Ectodermal cell (in vitro differentiated cells): Measurements from ENCODE around the gene SS18.

Source experiments
- H3K27ac ChIP-seq: 2 replicates; pipeline ENCODE4 v1.7.0; 2013; ENCODE audit warnings: mild to moderate bottlenecking, low read depth, low read length; ENCODE audit not compliant: insufficient read depth, poor library complexity, severe bottlenecking
- H3K27me3 ChIP-seq: 2 replicates; pipeline ENCODE4 v1.7.0; 2013; ENCODE audit warnings: mild to moderate bottlenecking, low read length; ENCODE audit not compliant: insufficient read depth, control insufficient read depth, poor library complexity, severe bottlenecking
- H3K36me3 ChIP-seq: one replicate; pipeline ENCODE4 v1.7.0; 2013; ENCODE audit warnings: low read length; ENCODE audit not compliant: control insufficient read depth, insufficient read depth
- H3K4me1 ChIP-seq: one replicate; pipeline ENCODE4 v1.7.0; 2013; ENCODE audit warnings: low read length; ENCODE audit not compliant: control insufficient read depth, insufficient read depth
- H3K4me3 ChIP-seq: 2 replicates; pipeline ENCODE4 v1.7.0; 2013; ENCODE audit warnings: low read depth, low read length, control low read depth; ENCODE audit not compliant: insufficient read depth
- H3K9me3 ChIP-seq: 2 replicates; pipeline ENCODE4 v1.7.0; 2013; ENCODE audit warnings: mild to moderate bottlenecking, low read length, moderate library complexity; ENCODE audit not compliant: control insufficient read depth
- WGBS, 2 experiments: methylation state at CpG; one replicate each; pipeline ENCODE4 v1.1.7; 2013; ENCODE audit warnings: missing lambda C conversion rate in 2 of 2; 5-methylcytosine and 5-hydroxymethylcytosine counted together

Gene SS18

DNA sequence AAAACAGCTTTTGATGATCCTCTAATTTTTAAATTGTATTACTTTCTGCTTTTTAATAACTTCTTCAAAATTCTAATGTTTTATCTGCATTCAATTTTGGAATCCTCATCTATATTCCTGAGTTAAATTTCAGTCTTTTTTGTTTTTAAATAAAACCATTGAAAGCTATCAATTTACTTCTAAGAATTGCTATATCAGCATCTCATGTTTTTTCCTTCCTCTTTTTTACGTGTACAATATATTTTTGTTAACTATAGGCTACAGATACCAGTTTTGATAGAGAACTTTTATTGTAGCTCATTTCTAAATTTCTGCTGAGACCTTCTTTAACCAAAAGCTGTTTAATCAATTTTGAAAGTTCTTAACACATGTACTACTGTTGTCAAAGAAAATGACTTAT is 84.5 kb downstream of the SS18 start:
- no peak overlapping the region for H3K27ac ChIP-seq
- no peaks in the 10 kb centered on the region for H3K36me3 ChIP-seq
- no peaks in the 10 kb centered on the region for H3K9me3 ChIP-seq
- H3K27me3 ChIP-seq, result no peaks in the 10 kb centered on the region
- no CpG with 5 or more reads among the region's 1 CpG for WGBS, 2 experiments
- H3K4me3 ChIP-seq, result no peak overlapping the region
- H3K4me1 ChIP-seq, result no peaks in the 10 kb centered on the region

DNA sequence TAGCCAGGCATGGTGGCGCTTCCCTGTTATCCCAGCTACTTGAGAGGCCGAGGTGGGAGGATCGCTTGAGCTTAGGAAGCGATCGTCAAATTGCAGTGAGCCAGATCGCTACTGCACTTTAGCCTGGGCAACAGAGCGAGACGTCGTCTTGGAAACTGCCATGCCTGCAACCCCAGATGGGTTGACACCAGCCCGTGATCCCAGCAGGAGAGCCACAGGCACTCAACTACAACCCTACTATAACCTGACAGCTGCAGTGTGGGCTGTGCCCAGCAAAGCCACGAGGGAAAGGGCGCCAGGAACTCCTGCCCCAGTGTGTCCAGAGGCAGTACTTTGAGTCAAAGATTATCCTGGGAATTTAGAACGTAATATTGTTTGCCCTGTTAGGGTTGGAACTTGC is 85.6 kb downstream of the SS18 start:
- no peak overlapping the region for H3K27ac ChIP-seq
- no peaks in the 10 kb centered on the region for H3K27me3 ChIP-seq

DNA sequence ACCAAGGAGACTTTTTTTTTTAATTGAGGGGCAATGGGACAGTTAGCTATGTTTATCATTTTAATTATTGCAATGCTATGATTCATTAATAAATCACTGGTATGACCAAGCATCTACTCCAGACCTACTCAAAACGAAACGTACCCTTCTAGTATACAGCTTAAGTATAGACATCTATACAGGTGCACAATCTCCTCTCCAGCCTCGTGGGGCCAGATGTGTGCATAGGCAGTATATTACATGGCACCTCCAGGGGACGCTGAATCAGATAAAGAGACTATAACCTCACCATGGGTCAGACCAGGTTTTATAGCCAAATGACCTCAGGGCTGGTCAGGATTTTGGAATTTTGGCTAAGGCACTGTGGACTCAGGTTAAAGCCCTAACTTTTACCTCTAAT is 86.6 kb downstream of the SS18 start:
- H3K27me3 ChIP-seq, result no peaks in the 10 kb centered on the region
- H3K9me3 ChIP-seq, result no peaks in the 10 kb centered on the region
- no peaks in the 10 kb centered on the region for H3K4me1 ChIP-seq
- H3K27ac ChIP-seq, result no peak overlapping the region
- no peak overlapping the region for H3K4me3 ChIP-seq
- H3K36me3 ChIP-seq, result no peaks in the 10 kb centered on the region
- WGBS, 2 experiments, result 95 to 98% methylated on average over 4 of the region's 4 CpGs

More for the DNA sequence above, 85.6 kb downstream of the SS18 start:
- H3K36me3 ChIP-seq, result no peaks in the 10 kb centered on the region
- H3K4me1 ChIP-seq, result no peaks in the 10 kb centered on the region
- H3K9me3 ChIP-seq, result no peaks in the 10 kb centered on the region
- no peak overlapping the region for H3K4me3 ChIP-seq
- 87 to 91% methylated on average over 13 of the region's 13 CpGs for WGBS, 2 experiments

DNA sequence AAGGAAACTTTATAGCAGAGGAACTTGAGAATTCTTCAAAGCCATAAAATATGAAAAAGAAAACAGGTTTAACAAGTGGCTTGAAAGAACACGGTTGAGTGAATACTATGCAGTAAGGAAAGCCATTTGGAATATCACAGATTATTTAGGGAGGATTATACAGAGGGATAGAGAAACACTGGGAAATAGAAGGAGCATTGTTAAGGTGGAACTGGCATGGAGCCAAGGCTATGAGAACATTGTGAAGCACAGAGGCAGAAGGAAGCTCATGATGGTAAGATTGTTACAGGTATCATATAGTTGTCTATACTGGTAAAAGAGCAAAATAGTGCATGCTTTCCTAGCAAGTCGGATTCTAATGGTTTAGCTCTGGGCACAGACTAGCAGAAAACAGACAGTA is 87.1 kb downstream of the SS18 start:
- Histone ChIP-seq H3K27me3 (no peaks in the 10 kb centered on the region), H3K27ac (no peak overlapping the region), H3K36me3 (no peaks in the 10 kb centered on the region), H3K4me3 (no peak overlapping the region), H3K9me3 (no peaks in the 10 kb centered on the region), H3K4me1 (no peaks in the 10 kb centered on the region)
- WGBS, 2 experiments, result 84 to 94% methylated on average over 2 of the region's 2 CpGs

DNA sequence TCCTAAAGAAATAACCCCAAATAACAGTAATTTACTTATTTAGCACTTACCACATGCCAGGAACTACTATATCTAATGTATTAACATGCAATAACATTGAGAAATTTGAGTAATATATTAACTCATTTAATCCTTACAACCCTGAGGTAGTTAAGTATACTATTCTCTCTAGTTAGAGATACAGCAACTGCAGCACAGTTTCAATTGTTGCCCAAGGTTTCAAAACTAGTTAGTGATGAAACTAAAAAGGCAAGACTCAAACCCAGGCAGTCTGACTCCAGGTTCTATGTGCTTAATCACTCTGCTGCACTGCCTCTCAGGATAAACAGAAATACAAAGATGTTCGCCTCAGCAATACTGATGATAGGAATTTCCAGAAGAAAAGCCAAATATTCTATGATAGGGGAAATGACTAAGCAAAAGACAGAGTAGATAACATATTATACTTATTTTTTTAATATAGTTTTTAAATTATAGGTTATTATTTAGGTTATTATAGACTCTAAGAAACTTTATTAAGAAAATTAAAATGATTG is 88.0 kb downstream of the SS18 start:
- WGBS, 2 experiments, result 100% methylated on average over 1 of the region's 1 CpG; no CpG with 5 or more reads in 1 of the 2 experiments
- H3K4me1 ChIP-seq, result no peaks in the 10 kb centered on the region
- H3K27me3 ChIP-seq, result no peaks in the 10 kb centered on the region
- no peak overlapping the region for H3K27ac ChIP-seq
- no peaks in the 10 kb centered on the region for H3K9me3 ChIP-seq
- H3K36me3 ChIP-seq, result no peaks in the 10 kb centered on the region
- H3K4me3 ChIP-seq, result no peak overlapping the region

DNA sequence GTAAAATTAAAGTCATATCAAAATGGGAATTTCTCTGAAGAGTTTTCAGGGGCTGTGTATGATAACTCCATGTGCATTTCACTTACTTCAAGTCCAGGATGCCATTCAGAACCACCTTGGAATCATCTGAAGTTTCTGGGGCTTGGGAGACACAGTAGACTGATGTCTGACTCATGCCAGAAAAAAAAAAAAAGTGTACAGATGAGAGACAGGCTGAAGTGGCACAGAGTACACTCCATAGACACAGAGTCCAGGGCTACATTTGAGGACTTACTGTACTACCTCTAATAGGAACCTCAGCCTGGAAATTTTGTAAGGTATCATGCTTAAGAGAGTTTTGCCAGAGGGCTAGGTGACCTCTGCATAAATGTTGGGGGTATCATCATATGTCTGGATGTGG is 92.0 kb downstream of the SS18 start:
- Histone ChIP-seq H3K27ac (no peak overlapping the region), H3K9me3 (no peaks in the 10 kb centered on the region), H3K36me3 (no peaks in the 10 kb centered on the region), H3K4me1 (no peaks in the 10 kb centered on the region), H3K4me3 (no peak overlapping the region), H3K27me3 (no peaks in the 10 kb centered on the region)

DNA sequence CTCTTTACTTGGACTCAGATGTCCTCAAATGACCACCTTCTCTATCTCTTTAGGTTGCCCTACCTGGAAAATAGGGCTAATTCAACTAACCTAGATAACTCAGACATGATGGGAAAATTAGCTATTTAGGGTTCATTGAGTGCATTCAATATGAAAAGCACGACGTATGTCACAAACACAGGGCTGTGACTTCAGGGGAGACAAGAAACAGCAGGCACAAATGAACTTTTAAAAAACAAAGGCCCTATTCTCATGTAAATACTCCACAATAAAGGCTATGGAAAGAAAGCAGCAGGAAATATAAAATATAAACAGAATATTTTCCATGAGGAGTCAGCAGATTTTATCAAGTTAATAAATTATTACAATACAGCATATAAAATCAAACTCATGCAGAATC is 97.8 kb downstream of the SS18 start:
- WGBS, 2 experiments, result 39 to 64% methylated on average over 2 of the region's 2 CpGs
- Histone ChIP-seq H3K36me3 (no peaks in the 10 kb centered on the region), H3K27ac (no peak overlapping the region), H3K27me3 (no peaks in the 10 kb centered on the region), H3K4me1 (no peaks in the 10 kb centered on the region), H3K9me3 (no peaks in the 10 kb centered on the region), H3K4me3 (no peak overlapping the region)

DNA sequence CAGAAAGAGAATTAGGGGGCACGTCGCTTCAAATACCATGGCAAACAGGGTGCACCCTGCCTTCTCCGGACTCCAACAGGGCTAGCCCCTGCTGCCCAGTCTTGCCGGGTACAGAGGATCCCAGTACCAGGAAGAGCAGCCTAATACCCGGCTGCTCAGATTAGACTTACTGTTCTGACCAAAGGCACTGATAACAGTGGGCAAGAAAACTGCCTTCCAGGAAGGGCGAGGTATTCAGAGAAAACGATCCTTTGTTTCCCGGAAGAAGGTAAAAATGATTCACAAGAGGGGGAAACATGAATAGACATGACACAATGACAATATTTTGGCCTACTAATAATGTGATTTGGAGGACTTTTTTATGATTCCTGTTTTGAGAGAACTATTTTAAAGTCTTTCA is 99.9 kb downstream of the SS18 start:
- Histone ChIP-seq H3K27me3 (no peaks in the 10 kb centered on the region), H3K36me3 (no peaks in the 10 kb centered on the region), H3K4me1 (no peaks in the 10 kb centered on the region), H3K27ac (no peak overlapping the region), H3K9me3 (no peaks in the 10 kb centered on the region), H3K4me3 (no peak overlapping the region)
- WGBS, 2 experiments, result 96 to 97% methylated on average over 8 of the region's 8 CpGs

DNA sequence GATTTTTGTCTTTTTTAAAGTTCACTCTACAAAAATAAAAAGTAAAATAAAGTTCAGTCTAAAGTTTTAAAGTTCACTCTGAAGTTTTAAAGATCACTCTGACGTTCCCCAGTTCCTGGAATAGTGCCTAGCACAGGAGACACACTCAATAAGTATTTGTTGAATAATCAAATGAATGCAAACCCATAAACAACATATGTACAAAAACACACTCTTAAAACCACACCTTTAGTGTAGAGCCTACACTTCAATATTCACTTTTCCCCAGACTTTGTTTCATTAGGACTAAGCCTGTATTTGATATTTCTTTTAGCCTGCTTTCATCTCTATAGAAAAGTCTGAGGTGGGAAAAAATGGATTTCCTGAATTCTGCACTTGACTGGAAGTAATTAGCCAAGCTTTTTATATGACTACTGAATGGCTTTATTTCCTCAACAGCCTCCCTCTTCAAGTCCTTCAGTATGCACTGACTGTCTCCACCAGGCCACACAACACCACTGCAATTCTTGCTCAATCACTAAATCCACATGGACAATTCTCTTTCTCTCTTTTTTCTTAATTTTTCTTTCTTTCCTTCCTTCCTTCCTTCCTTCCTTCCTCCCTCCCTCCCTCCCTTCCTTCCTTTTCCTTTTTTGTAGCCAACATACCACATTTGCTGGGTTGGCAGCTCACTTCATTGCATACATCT is 104.6 kb downstream of the SS18 start:
- Histone ChIP-seq H3K9me3 (no peaks in the 10 kb centered on the region), H3K4me3 (no peak overlapping the region), H3K36me3 (no peaks in the 10 kb centered on the region), H3K27me3 (no peaks in the 10 kb centered on the region), H3K27ac (no peak overlapping the region), H3K4me1 (no peaks in the 10 kb centered on the region)
- WGBS, 2 experiments, result 92% methylated on average over 1 of the region's 1 CpG; no CpG with 5 or more reads in 1 of the 2 experiments

DNA sequence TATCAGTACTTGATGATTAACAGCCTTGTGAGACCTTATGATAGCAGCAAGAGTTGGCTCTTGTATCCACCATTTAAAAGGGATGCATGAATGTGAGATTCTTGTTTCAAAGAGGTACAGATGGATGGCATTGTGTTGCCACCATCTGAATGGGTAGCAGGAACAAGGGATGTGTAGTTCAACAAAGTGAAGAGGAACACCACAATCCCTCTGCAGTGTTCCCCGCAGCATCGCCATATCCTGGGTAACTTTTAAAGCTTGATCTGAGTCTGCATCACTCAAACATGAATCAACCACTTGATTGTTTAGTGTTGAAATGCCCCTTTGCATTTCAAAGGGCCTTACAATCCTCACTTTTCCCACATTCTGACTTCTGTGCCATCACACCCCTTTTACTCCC is 106.7 kb downstream of the SS18 start:
- H3K36me3 ChIP-seq, result no peaks in the 10 kb centered on the region
- H3K4me1 ChIP-seq, result no peaks in the 10 kb centered on the region
- WGBS, 2 experiments, result 90 to 98% methylated on average over 2 of the region's 2 CpGs

More for the DNA sequence above, 106.7 kb downstream of the SS18 start:
- Histone ChIP-seq H3K27ac (no peak overlapping the region), H3K4me3 (no peak overlapping the region), H3K27me3 (no peaks in the 10 kb centered on the region), H3K9me3 (no peaks in the 10 kb centered on the region)
